Measurements from ENCODE around the gene VPS52.
A peak's percentile ranks its signal among the peaks of the same experiment; 100 is the strongest.

The VPS52 gene

DNA sequence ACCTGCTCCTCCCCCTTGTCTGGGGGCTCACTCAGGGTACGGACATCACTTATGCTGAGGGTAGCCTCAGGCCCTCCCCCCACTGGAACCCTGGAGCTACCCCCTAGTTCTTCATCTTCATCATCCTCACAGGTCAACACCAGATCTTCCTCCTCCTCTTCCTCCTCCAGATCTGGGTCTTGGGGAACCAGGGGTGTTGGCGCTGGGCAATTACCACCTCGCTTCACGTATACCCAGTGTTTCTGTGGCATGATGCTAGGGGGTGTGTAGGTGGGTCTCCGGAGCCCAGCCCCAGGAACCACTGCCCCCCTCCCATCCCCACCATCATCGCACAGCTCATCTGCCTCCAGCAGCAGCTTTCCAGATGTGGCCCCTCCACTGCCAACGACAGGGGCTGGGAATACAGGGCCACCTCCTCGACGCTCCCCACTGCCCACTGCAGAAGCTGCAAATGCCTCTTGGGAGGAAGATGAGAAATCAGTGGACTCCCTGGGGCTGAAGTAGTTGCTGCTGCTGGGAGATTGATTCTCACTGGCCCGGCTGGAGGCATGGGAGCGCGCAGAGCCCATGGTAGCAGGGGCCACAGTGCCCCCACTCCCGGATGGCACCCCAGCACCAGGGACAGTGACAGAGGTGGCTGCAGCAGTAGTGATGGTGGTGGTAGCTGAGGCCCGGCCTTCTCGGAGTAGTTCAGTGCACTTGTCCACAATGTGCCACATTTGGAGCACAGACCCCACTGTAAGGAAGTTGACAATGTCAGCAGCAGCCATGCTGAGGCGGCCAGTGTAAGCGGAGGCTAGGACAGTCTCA is 44.3 kb upstream of the VPS52 start:
- Histone ChIP-seq H3K9ac (ENCODE audit: low read depth, low read length) (no peak overlapping the region), H3K27me3 (ENCODE audit: insufficient read depth, low read length) (no peaks in the 10 kb centered on the region), H3K36me3 (ENCODE audit: insufficient read depth, low read length) (peaks cover 28% of the 10 kb centered on the region), H3K4me3 (ENCODE audit: low read length) (no peak overlapping the region), H3K4me1 (ENCODE audit: insufficient read depth, low read length) (peaks cover 15% of the 10 kb centered on the region), H3K27ac (ENCODE audit: low read depth, low read length) (no peak overlapping the region), H3K9me3 (ENCODE audit: insufficient read depth, low read depth, low read length) (no peaks in the 10 kb centered on the region)
- WGBS = 94% methylated on average over 15 of the region's 17 CpGs

DNA sequence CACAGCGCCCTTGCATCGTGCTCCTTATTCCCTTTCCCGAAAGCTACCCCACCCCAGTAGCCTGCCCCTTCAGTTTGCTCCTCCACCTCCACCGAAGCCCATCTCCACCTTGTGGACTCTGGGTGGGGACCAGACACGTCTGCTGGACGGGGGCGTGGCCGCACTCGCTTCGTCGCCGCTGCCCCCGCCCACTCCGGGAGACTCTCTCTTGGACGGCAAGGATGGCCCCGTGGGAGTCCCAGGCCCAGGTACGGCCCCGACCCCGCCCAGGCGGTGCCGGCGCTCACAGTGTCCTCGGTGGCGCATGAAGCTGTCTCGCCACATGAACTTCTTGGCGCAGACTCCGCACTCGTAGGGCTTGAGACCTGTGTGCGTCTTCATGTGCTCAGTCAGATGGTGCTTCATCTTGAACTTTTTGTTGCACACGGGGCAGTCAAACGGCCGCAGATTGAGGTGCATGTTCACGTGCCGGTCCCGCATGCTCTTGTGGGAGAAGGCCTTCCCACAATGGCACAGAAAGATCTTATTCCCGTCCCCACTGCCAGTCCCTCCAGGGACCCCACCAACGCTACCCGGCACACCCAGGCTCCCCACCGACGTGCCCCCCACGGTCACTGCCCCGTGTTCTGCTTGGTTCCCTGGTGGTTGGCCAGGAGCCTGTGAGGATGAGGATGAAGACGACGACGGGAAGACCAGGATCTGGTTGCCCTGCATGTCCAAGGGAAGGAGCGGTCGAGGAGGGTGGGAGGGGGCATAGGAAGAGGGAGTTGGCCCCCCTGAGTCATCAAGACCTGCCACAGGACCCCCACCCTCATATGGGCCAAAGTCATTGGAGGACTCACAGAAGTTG is 43.5 kb upstream of the VPS52 start:
- H3K27ac ChIP-seq (ENCODE audit: low read depth, low read length) = no peak overlapping the region
- 78% methylated on average over 47 of the region's 47 CpGs for WGBS
- H3K36me3 ChIP-seq (ENCODE audit: insufficient read depth, low read length) = peaks cover 19% of the 10 kb centered on the region
- peak overlapping the region; percentile 92 for H3K4me3 ChIP-seq (ENCODE audit: low read length)
- peaks cover 9% of the 10 kb centered on the region for H3K4me1 ChIP-seq (ENCODE audit: insufficient read depth, low read length)
- no peak overlapping the region for H3K9ac ChIP-seq (ENCODE audit: low read depth, low read length)
- no peaks in the 10 kb centered on the region for H3K27me3 ChIP-seq (ENCODE audit: insufficient read depth, low read length)
- no peaks in the 10 kb centered on the region for H3K9me3 ChIP-seq (ENCODE audit: insufficient read depth, low read depth, low read length)

DNA sequence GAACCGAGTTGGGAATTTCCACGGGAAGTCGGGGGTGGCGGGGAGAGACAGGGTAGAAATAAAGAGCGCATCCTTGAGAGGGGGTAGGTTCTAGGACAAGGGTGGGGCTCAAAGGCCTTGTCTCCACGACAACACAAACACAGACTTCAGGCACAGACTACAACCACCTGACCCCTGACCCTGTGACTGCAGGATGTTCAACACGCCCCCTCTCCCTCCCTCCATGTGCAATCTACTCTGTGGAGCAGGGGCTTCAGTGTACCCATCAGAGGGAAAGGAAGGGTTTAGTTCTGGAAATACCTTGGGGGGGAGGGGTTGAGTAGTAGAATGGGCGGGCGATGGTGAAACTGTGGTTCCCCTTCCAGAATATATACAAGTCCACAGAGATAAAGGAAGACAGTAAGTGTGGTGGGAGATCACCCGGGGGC is 42.9 kb upstream of the VPS52 start:
- no peaks in the 10 kb centered on the region for H3K9me3 ChIP-seq (ENCODE audit: insufficient read depth, low read depth, low read length)
- peaks cover 9% of the 10 kb centered on the region for H3K4me1 ChIP-seq (ENCODE audit: insufficient read depth, low read length)
- H3K27ac ChIP-seq (ENCODE audit: low read depth, low read length) = no peak overlapping the region
- H3K9ac ChIP-seq (ENCODE audit: low read depth, low read length) = no peak overlapping the region
- H3K27me3 ChIP-seq (ENCODE audit: insufficient read depth, low read length) = no peaks in the 10 kb centered on the region
- peaks cover 13% of the 10 kb centered on the region for H3K36me3 ChIP-seq (ENCODE audit: insufficient read depth, low read length)
- 43% methylated on average over 4 of the region's 10 CpGs for WGBS
- H3K4me3 ChIP-seq (ENCODE audit: low read length) = peak overlapping the region; percentile 92

DNA sequence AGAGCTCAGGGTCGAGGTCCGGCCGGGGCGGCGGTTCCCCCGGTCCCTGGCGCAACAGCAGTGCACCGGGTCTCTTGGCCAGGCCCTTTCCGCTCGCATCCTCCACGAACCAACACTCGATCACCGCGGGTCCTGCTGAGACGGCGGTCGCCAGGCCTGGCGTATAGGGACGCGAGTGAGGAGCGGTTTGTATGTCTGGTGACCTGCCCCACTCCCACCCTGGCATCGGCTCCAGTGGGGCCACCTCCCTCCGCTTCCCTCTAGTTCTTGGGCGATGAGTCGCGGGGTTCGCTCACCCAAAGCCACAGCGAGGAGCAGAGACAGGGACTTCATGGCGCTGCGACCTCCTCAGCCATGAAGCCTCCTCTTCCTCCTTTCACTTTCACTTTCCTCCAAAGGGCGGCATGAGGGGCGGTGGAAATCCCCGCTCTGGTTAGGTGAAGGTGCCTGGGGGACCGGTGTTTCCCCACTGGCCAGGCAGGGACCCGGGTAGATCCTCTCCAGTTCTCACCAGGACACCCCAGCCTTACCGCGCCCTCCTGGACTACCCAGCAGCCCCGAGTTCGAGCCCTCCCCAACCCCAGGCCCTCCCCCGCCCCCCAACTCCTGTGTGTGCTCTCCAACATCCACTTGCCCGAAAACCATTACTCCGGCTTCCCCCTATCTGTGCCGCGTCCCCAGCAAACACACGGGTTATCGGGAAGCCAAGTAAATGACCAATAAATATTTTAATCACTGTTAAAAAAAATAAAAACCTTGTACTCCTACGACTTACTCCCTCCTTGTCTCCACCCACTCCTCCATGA is 42.2 kb upstream of the VPS52 start, which contains the start of gene TAPBP:
TAPBP (minus strand) TSS at position 370 of the 806 bp plus-strand sequence; CDS start at position 333, 37 bp downstream.
- peaks cover 7% of the 10 kb centered on the region for H3K36me3 ChIP-seq (ENCODE audit: insufficient read depth, low read length)
- WGBS = under 1% methylated on average over 45 of the region's 47 CpGs
- H3K4me3 ChIP-seq (ENCODE audit: low read length) = peak within 1 kb of the TSS; percentile 92
- H3K27ac ChIP-seq (ENCODE audit: low read depth, low read length) = no peak within 1 kb of the TSS; the same call in 1 of the 2 replicates
- peak within 1 kb of the TSS; percentile 74 for H3K9ac ChIP-seq (ENCODE audit: low read depth, low read length)
- no peaks in the 10 kb centered on the region for H3K27me3 ChIP-seq (ENCODE audit: insufficient read depth, low read length)
- H3K9me3 ChIP-seq (ENCODE audit: insufficient read depth, low read depth, low read length) = no peaks in the 10 kb centered on the region
- H3K4me1 ChIP-seq (ENCODE audit: insufficient read depth, low read length) = peaks cover 9% of the 10 kb centered on the region

DNA sequence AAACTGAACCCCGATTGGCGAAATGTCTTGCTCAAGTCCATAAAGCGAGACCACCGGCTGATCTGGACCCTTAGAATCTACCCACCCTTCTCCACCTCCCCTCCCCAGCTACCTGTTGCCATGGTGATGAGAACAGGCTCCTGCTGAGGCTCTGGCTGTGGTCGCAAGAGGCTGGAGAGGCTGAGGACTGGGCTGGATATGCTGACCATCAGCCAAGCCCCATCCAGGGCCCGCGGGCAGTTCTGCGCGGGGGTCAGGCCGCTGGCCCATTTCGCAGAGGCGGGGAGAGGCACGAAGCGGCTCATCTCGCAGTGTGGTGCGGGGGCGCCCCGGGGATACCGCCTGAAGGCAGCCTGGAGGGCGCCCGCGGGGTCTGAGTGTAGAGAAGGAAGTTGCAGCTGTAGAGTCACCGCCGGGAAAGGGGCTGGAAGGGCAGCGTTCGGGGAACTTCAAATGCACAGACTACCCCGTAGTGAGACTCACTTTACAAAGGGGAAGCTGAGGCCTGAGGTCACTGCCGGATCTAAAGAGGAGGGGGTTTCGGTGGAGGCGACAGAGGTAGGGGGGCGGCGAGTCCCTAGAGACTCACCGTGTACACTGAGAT is 41.5 kb upstream of the VPS52 start:
- Histone ChIP-seq H3K9ac (ENCODE audit: low read depth, low read length) (peak overlapping the region; percentile 74), H3K27ac (ENCODE audit: low read depth, low read length) (no peak overlapping the region; the same call in 1 of the 2 replicates), H3K36me3 (ENCODE audit: insufficient read depth, low read length) (no peaks in the 10 kb centered on the region; the same call in 1 of the 2 replicates), H3K4me1 (ENCODE audit: insufficient read depth, low read length) (0 out of 2 replicates have a peak, but pooled peaks cover 2% of the 10 kb centered on the region), H3K27me3 (ENCODE audit: insufficient read depth, low read length) (no peaks in the 10 kb centered on the region), H3K4me3 (ENCODE audit: low read length) (peak overlapping the region; percentile 92), H3K9me3 (ENCODE audit: insufficient read depth, low read depth, low read length) (no peaks in the 10 kb centered on the region)
- 1% methylated on average over 33 of the region's 33 CpGs for WGBS

DNA sequence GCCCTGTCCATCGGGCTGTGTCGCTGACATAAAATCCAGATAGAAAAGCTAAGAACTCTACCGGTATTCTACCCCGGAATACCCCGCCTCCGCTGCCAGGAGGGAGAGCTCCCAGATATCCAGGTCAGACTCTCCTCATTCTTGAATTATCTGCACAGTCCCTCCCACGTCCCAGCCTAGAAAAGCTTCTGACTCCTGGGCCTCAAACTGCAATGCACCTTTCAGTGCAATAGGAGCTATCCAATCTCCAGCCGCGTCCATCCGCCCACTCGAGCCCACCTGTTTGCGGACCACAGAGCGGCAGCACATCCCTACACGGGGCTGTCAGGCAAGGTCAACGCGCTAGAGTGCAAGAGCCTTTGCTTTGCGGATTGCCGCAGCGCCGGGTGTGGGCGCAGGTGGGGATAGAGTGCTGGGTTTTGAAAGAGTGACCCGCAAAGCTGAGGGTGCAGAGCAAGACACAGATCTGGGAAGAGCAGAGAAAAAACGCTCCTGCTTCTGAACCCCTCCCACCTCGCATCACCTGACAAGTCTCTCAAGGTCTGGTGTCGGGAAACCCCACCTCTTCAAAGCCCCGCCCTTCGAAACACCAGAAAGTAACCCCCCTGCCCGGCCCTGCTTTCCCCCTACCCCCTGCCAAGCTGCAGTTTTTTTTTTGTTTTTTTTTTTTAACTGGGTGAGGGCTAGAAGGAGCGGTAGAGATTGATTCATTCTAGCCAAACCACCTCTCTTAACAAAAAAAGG is 40.9 kb upstream of the VPS52 start:
- H3K4me1 ChIP-seq (ENCODE audit: insufficient read depth, low read length) = 0 out of 2 replicates have a peak, but pooled peaks cover 2% of the 10 kb centered on the region
- H3K36me3 ChIP-seq (ENCODE audit: insufficient read depth, low read length) = no peaks in the 10 kb centered on the region; the same call in 1 of the 2 replicates
- 4% methylated on average over 28 of the region's 29 CpGs for WGBS

DNA sequence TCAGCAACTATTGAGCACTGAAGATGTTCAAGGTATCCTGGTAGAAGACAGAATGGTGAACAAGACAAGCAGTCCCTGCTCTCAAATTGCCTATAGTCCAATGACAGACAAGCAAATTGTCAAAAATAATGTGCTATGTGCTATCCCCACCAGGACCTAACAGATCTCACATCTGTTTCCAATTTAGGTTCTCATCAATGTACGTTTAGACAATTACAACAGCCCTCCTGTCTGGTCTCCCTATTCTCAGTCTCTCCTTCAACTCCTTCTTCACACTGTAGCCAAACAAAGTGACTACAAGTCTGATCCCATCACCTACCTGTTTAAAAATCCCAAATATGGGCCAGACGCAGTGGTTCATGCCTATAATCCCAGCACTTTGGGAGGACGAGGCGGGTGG is 34.7 kb upstream of the VPS52 start:
- Histone ChIP-seq H3K27ac (ENCODE audit: low read depth, low read length) (no peak overlapping the region), H3K36me3 (ENCODE audit: insufficient read depth, low read length) (peaks cover 10% of the 10 kb centered on the region; the same call in 1 of the 2 replicates), H3K9me3 (ENCODE audit: insufficient read depth, low read depth, low read length) (no peaks in the 10 kb centered on the region), H3K9ac (ENCODE audit: low read depth, low read length) (no peak overlapping the region), H3K4me1 (ENCODE audit: insufficient read depth, low read length) (no peaks in the 10 kb centered on the region), H3K4me3 (ENCODE audit: low read length) (no peak overlapping the region), H3K27me3 (ENCODE audit: insufficient read depth, low read length) (no peaks in the 10 kb centered on the region)
- 95% methylated on average over 4 of the region's 4 CpGs for WGBS

More for the DNA sequence above, 40.9 kb upstream of the VPS52 start:
- H3K9ac ChIP-seq (ENCODE audit: low read depth, low read length) = peak overlapping the region; percentile 28; the same call in 1 of the 2 replicates
- no peaks in the 10 kb centered on the region for H3K27me3 ChIP-seq (ENCODE audit: insufficient read depth, low read length)
- H3K27ac ChIP-seq (ENCODE audit: low read depth, low read length) = no peak overlapping the region; the same call in 1 of the 2 replicates
- peak overlapping the region; percentile 92 for H3K4me3 ChIP-seq (ENCODE audit: low read length)
- no peaks in the 10 kb centered on the region for H3K9me3 ChIP-seq (ENCODE audit: insufficient read depth, low read depth, low read length)

DNA sequence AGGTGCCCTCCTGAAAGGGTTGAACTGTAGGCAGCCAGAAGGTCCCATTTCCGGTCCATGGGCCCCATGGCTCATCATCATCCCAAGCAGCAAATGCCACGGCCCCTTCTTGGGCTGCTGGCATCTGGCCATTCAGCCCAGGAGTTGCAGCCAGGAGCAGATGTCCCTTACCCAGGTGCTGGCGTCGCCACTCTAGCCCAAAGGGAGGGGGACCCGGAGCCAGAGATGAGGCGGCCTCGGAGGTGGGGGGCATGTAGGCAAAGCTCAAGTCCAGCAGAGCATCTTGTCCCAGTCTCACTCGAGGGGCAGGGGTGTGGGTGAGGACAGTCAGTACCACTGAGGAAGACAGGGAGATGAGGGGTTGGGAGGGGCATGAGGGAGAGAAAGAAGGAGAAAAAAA is 33.4 kb upstream of the VPS52 start:
- WGBS = 91% methylated on average over 8 of the region's 8 CpGs
- Histone ChIP-seq H3K27me3 (ENCODE audit: insufficient read depth, low read length) (no peaks in the 10 kb centered on the region), H3K4me3 (ENCODE audit: low read length) (no peak overlapping the region), H3K9ac (ENCODE audit: low read depth, low read length) (no peak overlapping the region), H3K36me3 (ENCODE audit: insufficient read depth, low read length) (peaks cover 13% of the 10 kb centered on the region; the same call in 1 of the 2 replicates), H3K9me3 (ENCODE audit: insufficient read depth, low read depth, low read length) (no peaks in the 10 kb centered on the region), H3K4me1 (ENCODE audit: insufficient read depth, low read length) (no peaks in the 10 kb centered on the region), H3K27ac (ENCODE audit: low read depth, low read length) (no peak overlapping the region)

DNA sequence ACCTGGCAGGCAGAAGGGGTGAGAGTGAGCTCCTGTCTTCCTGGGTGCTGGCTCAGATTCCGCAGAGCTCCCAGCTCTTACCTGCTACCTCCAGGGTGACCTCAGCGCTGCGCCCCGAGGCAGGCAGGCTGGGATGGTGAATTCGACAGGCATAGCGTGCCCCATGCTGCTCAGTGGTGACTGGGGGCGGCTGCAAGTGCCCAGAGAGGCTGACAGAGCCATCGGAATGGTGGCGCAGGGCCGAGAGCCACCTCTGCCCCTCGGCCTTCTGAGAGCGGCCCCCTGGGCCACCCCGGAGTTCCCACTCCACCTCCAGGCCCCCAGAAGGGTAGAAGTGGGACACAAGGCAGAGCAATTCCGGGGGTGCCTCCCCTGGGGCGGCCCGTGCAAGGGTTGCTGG is 32.5 kb upstream of the VPS52 start:
- Histone ChIP-seq H3K27ac (ENCODE audit: low read depth, low read length) (no peak overlapping the region), H3K4me1 (ENCODE audit: insufficient read depth, low read length) (no peaks in the 10 kb centered on the region), H3K36me3 (ENCODE audit: insufficient read depth, low read length) (peaks cover 13% of the 10 kb centered on the region; the same call in 1 of the 2 replicates), H3K27me3 (ENCODE audit: insufficient read depth, low read length) (no peaks in the 10 kb centered on the region), H3K9ac (ENCODE audit: low read depth, low read length) (no peak overlapping the region), H3K4me3 (ENCODE audit: low read length) (no peak overlapping the region), H3K9me3 (ENCODE audit: insufficient read depth, low read depth, low read length) (no peaks in the 10 kb centered on the region)
- WGBS = 88% methylated on average over 16 of the region's 16 CpGs

DNA sequence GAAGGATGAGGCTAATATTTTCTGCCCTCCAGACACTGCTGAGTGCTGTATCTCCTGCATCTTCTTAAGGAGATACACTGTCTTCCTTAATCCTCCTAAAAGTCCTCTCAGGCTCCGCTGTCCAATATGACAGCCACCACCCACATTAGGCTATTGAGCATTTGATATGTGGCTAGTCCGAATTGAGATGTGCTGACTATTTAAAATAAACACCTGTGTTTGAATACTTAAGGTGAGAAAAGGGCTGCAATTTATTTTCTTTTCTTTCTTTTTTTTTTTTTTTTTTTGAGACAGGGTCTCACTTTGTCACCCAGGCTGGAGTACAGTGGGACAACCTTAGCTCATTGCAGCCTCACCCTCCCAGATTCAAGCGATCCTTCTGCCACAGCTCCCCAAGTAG is 30.2 kb upstream of the VPS52 start:
- Histone ChIP-seq H3K9ac (ENCODE audit: low read depth, low read length) (no peak overlapping the region), H3K36me3 (ENCODE audit: insufficient read depth, low read length) (peaks cover 13% of the 10 kb centered on the region; the same call in 1 of the 2 replicates), H3K9me3 (ENCODE audit: insufficient read depth, low read depth, low read length) (no peaks in the 10 kb centered on the region), H3K27me3 (ENCODE audit: insufficient read depth, low read length) (no peaks in the 10 kb centered on the region), H3K27ac (ENCODE audit: low read depth, low read length) (no peak overlapping the region), H3K4me3 (ENCODE audit: low read length) (no peak overlapping the region), H3K4me1 (ENCODE audit: insufficient read depth, low read length) (no peaks in the 10 kb centered on the region)
- WGBS = 90% methylated on average over 2 of the region's 3 CpGs

Measured in HUES64 (cell line).